ENCODE data around the gene BRME1. TPM values are rescaled to one million over a fixed set of nuclear protein-coding genes. Genes with fewer than 3 reads are reported as not detected.

BRME1 gene
- total and polyA plus RNA-seq, 10 donors: 0.97 to 3.8 (median 2.4) TPM

DNA sequence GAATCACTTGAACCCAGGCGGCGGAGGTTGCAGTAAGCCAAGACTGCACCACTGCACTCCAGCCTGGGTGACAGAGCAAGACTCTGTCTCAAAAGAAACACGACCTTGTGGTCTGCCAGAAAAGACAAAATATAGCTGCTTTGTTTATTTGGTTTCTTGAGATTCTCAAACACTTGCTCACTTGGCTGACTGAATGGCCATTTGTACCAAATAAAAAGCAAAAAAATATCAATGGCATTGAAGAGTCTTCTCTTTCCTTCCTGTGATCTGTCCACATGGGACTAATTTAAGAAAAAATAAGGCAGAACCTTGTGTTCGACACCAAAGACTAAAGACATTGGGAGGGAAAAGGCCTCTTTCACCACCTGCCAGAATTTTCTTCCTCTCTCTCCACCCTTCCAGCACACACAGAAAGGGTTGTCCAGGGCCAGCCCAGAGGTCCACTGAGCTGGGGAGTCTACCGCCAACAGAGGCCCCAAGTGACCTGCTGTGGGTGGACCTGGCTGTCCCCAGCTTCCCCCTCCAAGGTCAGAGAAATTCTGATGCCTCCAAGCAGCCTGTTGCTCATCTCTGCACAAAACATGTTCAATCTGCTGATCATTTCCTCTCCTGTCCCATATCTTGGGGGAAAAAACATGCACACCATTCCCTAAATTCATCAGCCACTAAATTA, 5.9 kb downstream of the BRME1 start:
- no peaks in the 10 kb centered on the region for H3K27me3 ChIP-seq (replicated peaks in 1 of 7)
- H3K4me3 ChIP-seq: no peak overlapping the region
- no peak overlapping the region for H3K27ac ChIP-seq
- H3K9me3 ChIP-seq: no peaks in the 10 kb centered on the region
- no peaks in the 10 kb centered on the region for H3K36me3 ChIP-seq
- intact Hi-C loops (cut with DNase I; ENCODE audit: low total_unique reads): no loop called here
- TF ChIP-seq POLR2AphosphoS5 (IDR thresholded peaks at IDR 0.05) (no peak), POLR2A (IDR thresholded peaks at IDR 0.05) (no peak)
- TF ChIP-seq, protein P1, sequence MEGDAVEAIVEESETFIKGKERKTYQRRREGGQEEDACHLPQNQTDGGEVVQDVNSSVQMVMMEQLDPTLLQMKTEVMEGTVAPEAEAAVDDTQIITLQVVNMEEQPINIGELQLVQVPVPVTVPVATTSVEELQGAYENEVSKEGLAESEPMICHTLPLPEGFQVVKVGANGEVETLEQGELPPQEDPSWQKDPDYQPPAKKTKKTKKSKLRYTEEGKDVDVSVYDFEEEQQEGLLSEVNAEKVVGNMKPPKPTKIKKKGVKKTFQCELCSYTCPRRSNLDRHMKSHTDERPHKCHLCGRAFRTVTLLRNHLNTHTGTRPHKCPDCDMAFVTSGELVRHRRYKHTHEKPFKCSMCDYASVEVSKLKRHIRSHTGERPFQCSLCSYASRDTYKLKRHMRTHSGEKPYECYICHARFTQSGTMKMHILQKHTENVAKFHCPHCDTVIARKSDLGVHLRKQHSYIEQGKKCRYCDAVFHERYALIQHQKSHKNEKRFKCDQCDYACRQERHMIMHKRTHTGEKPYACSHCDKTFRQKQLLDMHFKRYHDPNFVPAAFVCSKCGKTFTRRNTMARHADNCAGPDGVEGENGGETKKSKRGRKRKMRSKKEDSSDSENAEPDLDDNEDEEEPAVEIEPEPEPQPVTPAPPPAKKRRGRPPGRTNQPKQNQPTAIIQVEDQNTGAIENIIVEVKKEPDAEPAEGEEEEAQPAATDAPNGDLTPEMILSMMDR (IDR thresholded peaks at IDR 0.05 in 8 of 11, conservative IDR thresholded peaks at IDR 0.05 in 3 of 11): no peak
- H3K4me1 ChIP-seq: peaks cover 0 to 16% (median 0%) of the 10 kb centered on the region in 6 donors
- DNase-seq: no peak
- 73 to 84% (median 80%) methylated on average over 5 of the region's 5 CpGs for WGBS, 5 donors

DNA sequence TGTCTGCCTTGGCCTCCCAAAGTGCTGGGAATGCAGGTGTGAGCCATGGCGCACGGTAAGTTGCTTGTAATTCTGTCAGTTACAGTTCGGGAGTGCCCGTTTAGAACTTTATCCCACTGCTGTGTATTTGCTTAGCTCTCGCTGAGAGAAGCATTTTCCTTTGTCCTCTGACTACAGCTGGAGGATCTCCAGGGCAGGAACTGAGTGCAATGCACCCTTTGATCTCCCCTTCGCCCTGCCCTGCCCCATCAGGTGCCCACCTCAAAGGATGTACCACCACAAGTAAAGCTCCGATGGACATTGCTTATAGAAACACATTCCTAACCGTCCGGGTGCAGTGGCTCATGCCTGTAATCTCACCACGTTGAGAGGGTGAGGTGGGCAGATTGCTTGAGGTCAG, 6.5 kb downstream of the BRME1 start:
- DNase-seq: no peak
- WGBS, 5 donors: 78 to 89% (median 86%) methylated on average over 10 of the region's 10 CpGs
- Histone ChIP-seq H3K36me3 (no peaks in the 10 kb centered on the region), H3K27me3 (replicated peaks in 1 of 7) (no peaks in the 10 kb centered on the region), H3K4me1 (peaks cover 0 to 13% (median 0%) of the 10 kb centered on the region in 6 donors), H3K4me3 (no peak overlapping the region), H3K9me3 (no peaks in the 10 kb centered on the region), H3K27ac (no peak overlapping the region)
- TF ChIP-seq POLR2A (IDR thresholded peaks at IDR 0.05) (no peak), POLR2AphosphoS5 (IDR thresholded peaks at IDR 0.05) (no peak)
- TF ChIP-seq, protein P1 (IDR thresholded peaks at IDR 0.05 in 8 of 11, conservative IDR thresholded peaks at IDR 0.05 in 3 of 11): no peak
- intact Hi-C loops (cut with DNase I; ENCODE audit: low total_unique reads): no loop called here

DNA sequence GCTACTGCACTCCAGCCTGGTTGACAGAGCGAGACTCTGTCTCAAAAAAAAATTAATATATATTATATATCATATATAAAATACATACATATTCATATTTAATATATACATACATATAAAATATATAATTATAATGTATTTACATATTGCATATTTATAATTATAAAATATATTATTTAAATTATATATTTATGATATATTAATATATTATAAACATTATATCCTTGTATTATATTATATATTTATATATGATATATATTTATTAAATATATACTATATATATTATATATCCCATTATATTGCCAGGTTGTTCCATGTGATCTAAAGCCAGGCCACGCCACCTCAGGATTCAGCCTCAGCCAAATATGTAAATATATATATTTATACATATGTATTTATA, 9.7 kb downstream of the BRME1 start:
- Histone ChIP-seq H3K4me1 (no peaks in the 10 kb centered on the region), H3K4me3 (no peak overlapping the region), H3K27me3 (replicated peaks in 1 of 7) (no peaks in the 10 kb centered on the region), H3K36me3 (no peaks in the 10 kb centered on the region), H3K9me3 (no peaks in the 10 kb centered on the region), H3K27ac (no peak overlapping the region)
- no peak for DNase-seq
- TF ChIP-seq POLR2A (IDR thresholded peaks at IDR 0.05): no peak
- no peak for TF ChIP-seq POLR2AphosphoS5 (IDR thresholded peaks at IDR 0.05)
- TF ChIP-seq, protein P1 (IDR thresholded peaks at IDR 0.05 in 8 of 11, conservative IDR thresholded peaks at IDR 0.05 in 3 of 11): no peak
- intact Hi-C loops (cut with DNase I; ENCODE audit: low total_unique reads): no loop called here
- WGBS, 5 donors: 95 to 98% (median 97%) methylated on average over 2 of the region's 2 CpGs

DNA sequence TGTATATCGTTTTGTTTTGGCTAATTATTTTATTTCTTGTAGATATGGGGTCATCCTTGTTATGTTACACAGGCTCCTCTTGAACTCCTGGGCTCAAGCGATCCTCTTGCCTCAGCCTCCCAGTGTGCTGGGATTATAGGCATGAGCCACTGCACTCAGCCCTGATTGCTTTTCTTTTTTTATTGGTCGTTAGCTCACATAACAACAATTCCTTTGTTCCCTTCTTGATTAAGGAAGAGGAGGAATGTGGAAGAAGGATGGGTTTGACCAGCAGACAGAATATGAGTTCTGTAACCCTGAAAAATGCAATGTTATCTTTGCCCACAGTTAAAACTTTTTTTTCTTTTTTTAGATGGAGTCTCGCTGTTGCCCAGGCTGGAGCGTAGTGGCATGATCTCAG, 11.4 kb downstream of the BRME1 start:
- H3K27me3 ChIP-seq (replicated peaks in 1 of 7): no peaks in the 10 kb centered on the region
- H3K4me1 ChIP-seq: no peaks in the 10 kb centered on the region
- H3K27ac ChIP-seq: no peak overlapping the region
- 82 to 94% (median 90%) methylated on average over 5 of the region's 5 CpGs for WGBS, 5 donors
- no peaks in the 10 kb centered on the region for H3K36me3 ChIP-seq
- H3K4me3 ChIP-seq: no peak overlapping the region
- TF ChIP-seq, protein P1 (IDR thresholded peaks at IDR 0.05 in 8 of 11, conservative IDR thresholded peaks at IDR 0.05 in 3 of 11): no peak
- TF ChIP-seq POLR2A (IDR thresholded peaks at IDR 0.05) (no peak), POLR2AphosphoS5 (IDR thresholded peaks at IDR 0.05) (no peak)
- H3K9me3 ChIP-seq: no peaks in the 10 kb centered on the region
- intact Hi-C loops (cut with DNase I; ENCODE audit: low total_unique reads): no loop called here
- no peak for DNase-seq
